ENCODE measurements around the gene JAKMIP3.

GRCh38 chr10:132062641-132063390, 2.9 kb upstream of the JAKMIP3 start:
- no peak for TF ChIP-seq GATAD2B (conservative IDR thresholded peaks at IDR 0.05; ENCODE audit: low read depth)
- no peak for TF ChIP-seq ZNF384 (IDR thresholded peaks at IDR 0.05; ENCODE audit: borderline replicate concordance, low read depth, low read length)
- no peak for TF ChIP-seq BCL11A (IDR thresholded peaks at IDR 0.05; ENCODE audit: low read depth, low read length)
- no peak for TF ChIP-seq EP300 (IDR thresholded peaks at IDR 0.05; ENCODE audit: borderline replicate concordance in 1 of 2, control insufficient read depth in 1 of 2, low read depth in 2 of 2, low read length in 2 of 2)
- TF ChIP-seq MYC (IDR thresholded peaks at IDR 0.05; ENCODE audit: insufficient read depth, insufficient read length, insufficient replicate concordance, low read length, severe bottlenecking) = no peak

Data from GM12878 (cell line).